HG03066 (cell line): ENCODE results near the gene FGA.
"Not testable (repeated sequence)": the region's sequence is repeated elsewhere in the genome, so short reads cannot be mapped to it uniquely, and the experiment has no call there.

Source experiments
- ATAC-seq: cut with Tn5 transposase; IDR thresholded peaks from one replicate; pipeline ENCODE4 v1.9.1; 2021; ENCODE audit warnings: low read depth; ENCODE audit not compliant: unreplicated experiment

The FGA gene

GRCh38 chr4:154608361-154609252 lies 18.1 kb upstream of the FGA start:
- ATAC-seq, result no peak

GRCh38 chr4:154606728-154607723 lies 16.5 kb upstream of the FGA start:
- ATAC-seq, result no peak

- no peak for ATAC-seq
These were observed 14.2 kb upstream of the FGA start for GRCh38 chr4:154604696-154605200.

- no peak for ATAC-seq
These were observed 12.7 kb upstream of the FGA start for GRCh38 chr4:154603033-154603943.

GRCh38 chr4:154602404-154603020 lies 12.0 kb upstream of the FGA start:
- no peak for ATAC-seq

GRCh38 chr4:154597798-154598774 lies 7.5 kb upstream of the FGA start:
- ATAC-seq, result no peak

GRCh38 chr4:154597281-154597680 lies 6.7 kb upstream of the FGA start:
- ATAC-seq, result not testable (repeated sequence)

- ATAC-seq, result no peak
These were observed 5.3 kb upstream of the FGA start for GRCh38 chr4:154595807-154596206.

- not testable (repeated sequence) for ATAC-seq
These were observed 3.8 kb upstream of the FGA start for GRCh38 chr4:154594343-154594742.

GRCh38 chr4:154593868-154594267 lies 3.3 kb upstream of the FGA start:
- ATAC-seq, result no peak

- no peak for ATAC-seq
These were observed 1.3 kb upstream of the FGA start for GRCh38 chr4:154591890-154592289.

GRCh38 chr4:154589296-154590197 lies 995 bp downstream of the FGA start:
- ATAC-seq, result no peak

- no peak for ATAC-seq
These were observed 2.3 kb downstream of the FGA start for GRCh38 chr4:154588198-154588597.

GRCh38 chr4:154586296-154587033 lies 4.1 kb downstream of the FGA start:
- ATAC-seq, result no peak

- ATAC-seq, result no peak
These were observed 5.0 kb downstream of the FGA start for GRCh38 chr4:154585369-154586018.

GRCh38 chr4:154584259-154584658 lies 6.3 kb downstream of the FGA start:
- ATAC-seq, result no peak
